ENCODE results near the gene LIMCH1.

LIMCH1 gene

GRCh38 chr4:41535911-41536371, 2.0 kb upstream of the LIMCH1 start:
- H3K27ac ChIP-seq: no peak overlapping the region
- no peak for TF ChIP-seq CTCF (conservative IDR thresholded peaks at IDR 0.05; ENCODE audit: low read depth)
- ChIA-PET CTCF (no interaction called here), POLR2A (ENCODE audit: low non-redundant PET) (no interaction called here)
- DNase-seq (ENCODE audit: low spot score): no peak

- CTCF ChIA-PET: no interaction called here
- POLR2A ChIA-PET (ENCODE audit: low non-redundant PET): no interaction called here
- peak overlapping the region; percentile 96 for H3K27ac ChIP-seq
- no peak for DNase-seq (ENCODE audit: low spot score)
- no peak for TF ChIP-seq CTCF (conservative IDR thresholded peaks at IDR 0.05; ENCODE audit: low read depth)
Observed at GRCh38 chr4:41537292-41537890, 566 bp upstream of the LIMCH1 start.

- TF ChIP-seq CTCF (conservative IDR thresholded peaks at IDR 0.05; ENCODE audit: low read depth): no peak
- peak; percentile 58 for DNase-seq (ENCODE audit: low spot score)
- POLR2A ChIA-PET (ENCODE audit: low non-redundant PET): no interaction called here
- peak overlapping the region; percentile 96 for H3K27ac ChIP-seq
- CTCF ChIA-PET: interaction anchor here (0.6 kb wide), 1 partner anchor 9 kb away, joined by 4 read pairs; no protein-coding TSS in a partner anchor
Observed at GRCh38 chr4:41538887-41539498, 1.0 kb downstream of the LIMCH1 start.

- DNase-seq (ENCODE audit: low spot score): no peak
- ChIA-PET POLR2A (ENCODE audit: low non-redundant PET) (no interaction called here), CTCF (no interaction called here)
- no peak for TF ChIP-seq CTCF (conservative IDR thresholded peaks at IDR 0.05; ENCODE audit: low read depth)
- H3K27ac ChIP-seq: peak overlapping the region; percentile 96
Observed at GRCh38 chr4:41539711-41540110, 1.8 kb downstream of the LIMCH1 start.

GRCh38 chr4:41540687-41541086, 2.7 kb downstream of the LIMCH1 start:
- CTCF ChIA-PET: interaction anchor here (0.6 kb wide), 1 partner anchor 63 kb away, joined by 3 read pairs; no protein-coding TSS in a partner anchor
- no peak for DNase-seq (ENCODE audit: low spot score)
- TF ChIP-seq CTCF (conservative IDR thresholded peaks at IDR 0.05; ENCODE audit: low read depth): no peak

GRCh38 chr4:41541687-41542094, 3.7 kb downstream of the LIMCH1 start:
- no peak for TF ChIP-seq CTCF (conservative IDR thresholded peaks at IDR 0.05; ENCODE audit: low read depth)
- CTCF ChIA-PET: no interaction called here
- POLR2A ChIA-PET (ENCODE audit: low non-redundant PET): no interaction called here
- no peak for DNase-seq (ENCODE audit: low spot score)
- no peak overlapping the region for H3K27ac ChIP-seq

More at GRCh38 chr4:41540687-41541086, 2.7 kb downstream of the LIMCH1 start:
- POLR2A ChIA-PET (ENCODE audit: low non-redundant PET): no interaction called here
- no peak overlapping the region for H3K27ac ChIP-seq
